ENCODE data around the gene CCNY.

DNA sequence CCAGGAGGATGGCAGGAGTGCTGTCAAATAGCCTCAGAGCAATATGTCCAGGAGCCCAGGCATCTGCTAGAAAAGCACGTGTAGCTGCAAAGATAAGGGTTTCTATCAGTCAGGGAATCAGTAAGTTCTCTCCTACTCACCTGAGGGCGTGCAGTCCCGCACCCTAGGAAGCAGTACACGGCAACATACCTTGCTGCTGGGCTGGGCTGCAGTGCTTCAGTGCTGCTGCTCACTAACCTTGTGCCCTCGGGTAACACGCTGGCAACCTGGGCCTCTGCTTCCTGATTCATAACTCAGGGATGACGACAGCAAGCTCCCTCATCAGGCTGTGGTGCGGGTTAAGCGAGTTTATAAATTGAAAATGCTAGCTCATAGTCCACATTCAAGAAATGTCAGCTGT lies 29.5 kb upstream of the CCNY start:
- TF ChIP-seq, protein P1, sequence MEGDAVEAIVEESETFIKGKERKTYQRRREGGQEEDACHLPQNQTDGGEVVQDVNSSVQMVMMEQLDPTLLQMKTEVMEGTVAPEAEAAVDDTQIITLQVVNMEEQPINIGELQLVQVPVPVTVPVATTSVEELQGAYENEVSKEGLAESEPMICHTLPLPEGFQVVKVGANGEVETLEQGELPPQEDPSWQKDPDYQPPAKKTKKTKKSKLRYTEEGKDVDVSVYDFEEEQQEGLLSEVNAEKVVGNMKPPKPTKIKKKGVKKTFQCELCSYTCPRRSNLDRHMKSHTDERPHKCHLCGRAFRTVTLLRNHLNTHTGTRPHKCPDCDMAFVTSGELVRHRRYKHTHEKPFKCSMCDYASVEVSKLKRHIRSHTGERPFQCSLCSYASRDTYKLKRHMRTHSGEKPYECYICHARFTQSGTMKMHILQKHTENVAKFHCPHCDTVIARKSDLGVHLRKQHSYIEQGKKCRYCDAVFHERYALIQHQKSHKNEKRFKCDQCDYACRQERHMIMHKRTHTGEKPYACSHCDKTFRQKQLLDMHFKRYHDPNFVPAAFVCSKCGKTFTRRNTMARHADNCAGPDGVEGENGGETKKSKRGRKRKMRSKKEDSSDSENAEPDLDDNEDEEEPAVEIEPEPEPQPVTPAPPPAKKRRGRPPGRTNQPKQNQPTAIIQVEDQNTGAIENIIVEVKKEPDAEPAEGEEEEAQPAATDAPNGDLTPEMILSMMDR (IDR thresholded peaks at IDR 0.05) = no peak
- TF ChIP-seq EZH2 (IDR thresholded peaks at IDR 0.05; ENCODE audit: borderline replicate concordance, insufficient read depth, low read depth, low read length, poor library complexity, severe bottlenecking) = no peak
